GM04503 (cell line): Measurements from ENCODE around the gene ORMDL3.
A peak's percentile ranks its signal among the peaks of the same experiment; 100 is the strongest.

Source experiments
- DNase-seq: peaks from one replicate; pipeline ENCODE4 v3.0.0-alpha.2; 2012; ENCODE audit warnings: low read depth

Gene ORMDL3

GRCh38 chr17:39927101-39927928, at the start of gene ORMDL3, which contains the start of gene LRRC3C:
TSS of gene ORMDL3 (minus strand) at chr17:39927601. CDS start at chr17:39924203, 3,398 bp downstream.
TSS of gene LRRC3C (plus strand) at chr17:39927732. CDS start at chr17:39941524, 13,792 bp downstream.
- DNase-seq, result peak; percentile 44

GRCh38 chr17:39975801-39976200, 48.4 kb upstream of the ORMDL3 start:
- DNase-seq, result no peak

GRCh38 chr17:39974433-39974832, 47.0 kb upstream of the ORMDL3 start:
- DNase-seq, result no peak

GRCh38 chr17:39973496-39973895, 46.1 kb upstream of the ORMDL3 start:
- no peak for DNase-seq

- DNase-seq, result no peak
Observed at GRCh38 chr17:39972271-39972670, 44.9 kb upstream of the ORMDL3 start.

- DNase-seq, result no peak
Observed at GRCh38 chr17:39971076-39971603, 43.7 kb upstream of the ORMDL3 start.

GRCh38 chr17:39970157-39970692, 42.8 kb upstream of the ORMDL3 start:
- DNase-seq, result no peak

- no peak for DNase-seq
Observed at GRCh38 chr17:39969375-39969774, 42.0 kb upstream of the ORMDL3 start.

GRCh38 chr17:39968761-39969160, 41.4 kb upstream of the ORMDL3 start:
- no peak for DNase-seq

- no peak for DNase-seq
Observed at GRCh38 chr17:39966771-39967170, 39.4 kb upstream of the ORMDL3 start.

GRCh38 chr17:39965017-39965699, 37.8 kb upstream of the ORMDL3 start:
- DNase-seq, result no peak

GRCh38 chr17:39963829-39964228, 36.4 kb upstream of the ORMDL3 start:
- DNase-seq, result no peak

GRCh38 chr17:39962642-39963220, 35.3 kb upstream of the ORMDL3 start, which contains the start of gene GSDMA:
TSS of gene GSDMA (plus strand) at chr17:39963004. CDS start at chr17:39965688, 2,684 bp downstream.
- no peak for DNase-seq

GRCh38 chr17:39960524-39961041, 33.2 kb upstream of the ORMDL3 start:
- DNase-seq, result no peak

GRCh38 chr17:39955726-39956225, 28.4 kb upstream of the ORMDL3 start:
- DNase-seq, result no peak

- no peak for DNase-seq
Observed at GRCh38 chr17:39954876-39955275, 27.5 kb upstream of the ORMDL3 start.

- no peak for DNase-seq
Observed at GRCh38 chr17:39953471-39953888, 26.1 kb upstream of the ORMDL3 start.

- DNase-seq, result no peak
Observed at GRCh38 chr17:39952680-39953470, 25.5 kb upstream of the ORMDL3 start.

- no peak for DNase-seq
Observed at GRCh38 chr17:39951924-39952679, 24.7 kb upstream of the ORMDL3 start.

- DNase-seq, result no peak
Observed at GRCh38 chr17:39950871-39951348, 23.5 kb upstream of the ORMDL3 start.
